GM18907 (cell line): ENCODE data around the gene TMEFF2.

Experiments used
- ATAC-seq: cut with Tn5 transposase; IDR thresholded peaks from one replicate; pipeline ENCODE4 v1.9.1; 2021; ENCODE audit warnings: mild to moderate bottlenecking, moderate library complexity; ENCODE audit not compliant: unreplicated experiment

Gene TMEFF2

DNA sequence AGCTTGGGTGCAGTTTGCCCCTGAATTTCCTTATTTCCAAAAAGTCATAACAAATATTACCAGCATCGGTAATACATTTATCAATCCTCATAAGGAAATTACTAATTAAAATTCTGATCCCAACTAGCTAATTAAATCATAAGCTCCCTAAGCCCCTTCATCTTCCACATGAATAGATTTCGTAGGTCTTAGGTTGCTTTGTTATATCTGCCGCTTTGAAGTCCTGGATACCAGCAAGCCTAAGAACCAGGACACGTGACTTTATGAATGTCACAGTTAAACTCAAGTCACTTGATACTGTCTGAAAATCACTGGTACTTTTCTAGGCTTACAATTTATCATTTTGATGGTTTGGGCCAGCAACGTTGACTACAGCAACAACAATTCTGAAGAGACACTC lies 213.0 kb downstream of the TMEFF2 start:
- ATAC-seq, result no peak

DNA sequence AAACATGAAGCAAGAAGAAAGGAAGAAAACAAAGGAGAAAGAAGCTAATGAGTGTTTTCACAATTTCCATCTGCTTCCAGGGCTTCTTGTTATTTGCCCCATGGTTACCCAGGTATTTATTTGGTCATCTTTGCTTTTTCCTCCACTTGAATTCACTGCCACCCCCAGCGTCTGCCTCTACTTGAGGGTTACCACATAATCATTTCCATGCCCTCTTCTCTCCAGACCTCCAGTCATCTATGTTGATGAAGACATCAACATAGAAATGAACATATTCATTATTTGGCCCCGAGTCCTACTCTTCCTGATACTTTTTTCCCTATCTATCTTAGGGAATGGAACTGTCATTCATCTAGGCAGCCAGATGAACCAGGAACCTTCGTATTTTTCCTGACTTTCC lies 214.2 kb downstream of the TMEFF2 start:
- no peak for ATAC-seq

DNA sequence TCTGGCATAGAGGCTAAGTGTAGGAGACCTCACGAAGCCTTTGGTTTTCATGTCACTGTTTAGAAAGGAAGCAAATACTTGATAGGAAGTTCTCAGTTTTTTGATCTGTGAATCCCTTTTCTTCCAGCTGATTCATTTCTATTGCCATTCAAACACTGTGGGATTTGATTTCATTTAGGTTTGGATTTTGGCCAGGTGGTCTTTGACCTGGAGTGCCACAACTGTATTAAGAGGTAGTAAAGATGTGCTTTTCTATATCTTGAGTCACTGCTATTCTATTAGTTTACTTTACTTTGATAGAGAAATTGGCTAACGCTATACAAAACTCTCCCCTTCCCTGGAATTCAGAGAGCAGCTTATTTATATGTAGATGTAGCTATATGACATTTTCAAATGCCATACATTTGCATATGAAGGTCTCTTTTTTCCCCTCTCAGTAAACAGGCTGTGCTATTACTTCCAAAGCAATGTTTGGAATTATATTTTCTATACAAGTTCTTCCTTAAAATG lies 215.5 kb downstream of the TMEFF2 start:
- ATAC-seq, result no peak

DNA sequence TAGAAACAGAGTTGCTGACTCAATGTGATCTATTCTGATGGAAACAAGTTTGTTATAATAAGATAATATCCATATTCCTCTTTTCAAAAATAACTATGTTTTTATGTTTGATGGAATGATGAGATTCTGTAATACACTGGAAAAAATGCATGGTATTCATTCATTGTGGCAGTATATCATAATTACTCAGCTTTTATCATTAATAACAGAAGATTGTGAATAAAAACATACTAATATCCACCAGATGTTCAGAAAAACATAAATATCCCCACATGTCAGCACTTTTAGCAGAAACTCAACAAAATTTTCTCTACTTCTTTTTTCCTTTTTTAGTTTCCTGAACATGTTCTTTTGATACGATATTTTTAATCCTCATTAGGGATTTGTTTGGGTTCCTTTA lies 217.0 kb downstream of the TMEFF2 start:
- no peak for ATAC-seq

DNA sequence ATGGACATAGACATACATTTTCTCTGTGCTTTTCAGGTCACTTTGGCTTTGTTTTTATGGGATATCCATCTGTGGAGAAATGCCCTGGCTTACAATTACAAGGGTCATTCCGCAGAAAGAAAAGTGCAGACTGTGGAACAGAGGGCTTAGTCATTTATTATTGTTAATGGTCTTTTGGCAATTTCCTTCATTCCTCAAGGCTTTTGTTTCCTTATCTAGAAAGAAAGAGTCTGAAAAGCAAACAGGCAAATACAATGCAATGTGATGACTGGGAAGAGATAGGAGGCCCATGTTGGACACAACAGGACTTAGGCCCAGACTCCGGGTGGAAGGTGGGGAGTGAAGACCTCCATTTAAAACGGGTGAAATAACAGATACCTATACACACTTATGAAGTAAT lies 218.3 kb downstream of the TMEFF2 start:
- ATAC-seq, result no peak

DNA sequence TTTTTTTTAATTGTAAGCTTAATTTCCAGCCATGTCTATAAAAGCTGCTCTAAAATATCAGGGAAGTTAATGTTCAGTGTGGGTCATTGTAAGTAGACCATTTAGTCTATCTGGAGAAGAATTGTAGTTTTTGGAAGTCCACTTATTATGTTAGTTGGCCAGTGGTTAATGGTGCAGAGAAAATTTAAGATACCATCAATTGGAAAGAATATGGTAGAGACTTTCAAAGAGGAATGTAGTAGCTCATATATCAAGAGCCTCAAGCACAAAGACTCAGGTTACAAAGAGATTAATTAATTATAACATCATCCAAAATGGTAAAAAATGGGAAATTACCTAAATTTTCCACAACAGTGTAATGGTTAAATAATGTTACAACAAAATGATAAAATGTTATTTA lies 220.1 kb downstream of the TMEFF2 start:
- ATAC-seq, result no peak

DNA sequence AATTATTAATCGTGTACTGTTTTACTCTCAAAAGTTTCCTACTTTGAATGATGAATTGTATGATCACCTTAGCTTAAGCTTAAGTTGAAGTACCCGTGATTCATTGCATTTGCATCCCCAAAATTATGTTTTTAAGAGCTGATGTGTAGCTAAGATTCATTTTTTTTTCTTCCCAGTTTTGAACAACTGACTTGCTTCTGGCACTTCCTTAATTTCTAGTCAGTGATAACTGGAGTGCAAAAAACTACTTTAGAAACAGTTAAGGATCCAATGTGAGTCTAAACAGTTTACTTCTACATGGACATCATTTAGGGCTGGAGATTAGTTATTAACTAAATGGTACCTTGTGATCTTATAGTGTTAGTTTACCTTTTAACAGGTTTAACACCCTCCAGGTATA lies 223.9 kb downstream of the TMEFF2 start:
- ATAC-seq, result no peak

DNA sequence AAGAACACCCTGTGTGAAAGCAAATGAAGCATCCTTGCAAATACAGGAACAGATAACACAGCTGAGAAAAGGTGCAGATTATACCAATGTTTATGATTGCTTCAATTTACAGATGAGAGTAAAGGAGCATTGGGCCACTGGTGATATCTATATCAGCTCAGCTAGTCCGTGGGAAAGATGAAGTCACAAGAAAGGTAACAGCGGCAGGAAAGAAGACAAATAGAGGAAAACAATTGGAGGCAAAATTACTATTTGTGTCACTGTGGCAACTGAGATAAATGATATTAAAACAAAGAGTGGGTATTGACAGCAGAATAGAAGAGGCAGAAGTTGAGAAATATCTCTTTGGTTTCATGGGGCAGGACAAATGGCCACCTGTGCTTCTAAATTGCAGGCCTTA lies 226.6 kb downstream of the TMEFF2 start:
- no peak for ATAC-seq

DNA sequence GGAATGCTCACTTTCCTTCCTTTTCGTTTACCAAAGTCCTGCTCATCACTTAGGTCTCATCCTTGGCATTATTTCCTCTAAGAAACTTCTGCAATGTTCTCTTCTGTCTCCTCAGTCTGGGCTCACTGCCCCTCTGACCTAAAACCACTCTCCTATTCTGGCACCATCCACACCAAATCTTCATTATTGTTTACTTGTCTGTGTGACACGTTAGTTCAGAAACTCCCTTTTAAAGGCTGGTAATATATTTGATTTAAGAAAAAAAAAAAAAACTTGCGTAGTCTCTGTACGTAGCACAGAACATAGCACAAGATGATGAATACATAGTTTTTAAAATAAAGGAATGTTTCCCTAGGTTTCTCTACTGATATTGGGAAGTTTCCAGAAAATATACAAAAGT lies 229.0 kb downstream of the TMEFF2 start:
- ATAC-seq, result no peak

DNA sequence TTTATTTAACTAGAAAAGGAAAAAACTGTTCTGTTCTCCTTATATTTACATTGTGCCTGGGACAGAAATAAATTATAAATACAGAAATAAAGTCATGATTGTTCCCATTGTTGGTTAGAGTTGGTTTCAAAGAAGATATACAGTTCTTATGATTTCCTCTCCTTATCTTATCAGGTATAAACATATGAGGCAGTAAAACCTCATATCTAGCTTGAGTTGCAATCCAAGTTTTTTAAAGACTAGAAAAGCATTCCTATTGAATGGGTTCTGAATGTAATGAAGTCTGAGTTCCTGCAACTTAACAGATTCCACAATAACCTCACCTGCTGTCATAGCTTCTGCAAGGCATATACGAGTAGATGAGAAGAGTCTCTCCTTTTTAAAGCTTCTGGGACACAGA lies 233.2 kb downstream of the TMEFF2 start:
- ATAC-seq, result no peak

DNA sequence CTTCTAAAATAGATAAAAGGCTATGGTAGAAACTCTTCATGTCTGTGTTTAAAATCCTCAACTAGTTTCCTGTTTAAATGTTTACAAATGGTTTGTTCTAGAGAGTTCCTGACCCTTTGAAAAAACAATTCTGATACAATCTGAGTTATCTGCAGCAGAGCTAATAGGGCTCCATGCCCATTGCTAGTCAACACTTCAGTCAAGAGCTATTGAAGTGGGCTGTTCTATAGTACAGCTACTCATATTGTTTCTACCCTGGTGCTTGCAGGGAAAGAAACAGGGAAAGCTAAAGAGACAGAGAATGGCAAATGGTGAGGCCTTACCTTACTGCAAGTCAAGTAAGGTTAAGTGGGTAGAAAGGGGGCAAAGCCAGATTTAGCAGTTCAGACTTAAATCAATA lies 235.5 kb downstream of the TMEFF2 start:
- ATAC-seq, result no peak

DNA sequence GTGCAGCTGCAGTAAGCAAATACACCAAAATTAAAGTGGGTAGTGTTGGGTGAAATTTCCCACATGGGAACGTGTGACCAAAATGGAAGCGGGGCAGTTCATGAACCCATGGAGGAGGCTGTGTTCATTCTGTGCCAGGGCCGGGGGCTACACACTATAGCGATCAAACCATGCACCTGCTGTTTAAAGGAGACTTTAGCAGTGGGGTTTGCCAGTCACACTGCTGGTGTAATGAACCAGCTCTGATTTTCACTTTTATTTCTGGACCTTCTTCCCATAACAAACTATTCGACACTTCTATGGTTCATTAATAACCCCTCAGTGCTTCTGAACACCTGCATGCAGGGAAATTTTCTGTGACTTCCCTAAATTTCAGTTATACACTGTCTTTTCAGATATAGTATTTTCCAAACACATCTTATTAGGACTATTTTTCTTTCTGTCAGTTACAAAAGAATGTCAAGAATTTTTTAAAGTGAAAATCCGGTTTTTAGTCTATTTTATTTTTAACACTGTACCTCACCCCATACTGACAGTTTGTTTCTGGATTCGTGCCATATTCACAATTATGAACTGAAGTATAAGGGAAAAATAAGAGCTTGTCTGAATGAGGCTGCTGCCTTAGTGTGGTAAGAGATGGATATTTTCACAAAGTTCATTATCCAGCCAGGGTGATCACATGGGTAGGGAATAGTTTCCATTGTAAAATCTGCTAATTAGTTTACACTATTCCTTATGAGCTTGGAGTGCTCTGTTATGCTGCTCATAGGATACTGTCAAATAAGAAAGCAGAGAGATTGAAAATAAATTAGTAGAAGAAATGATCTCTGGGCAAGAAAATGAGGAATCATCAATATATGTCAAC lies 236.5 kb downstream of the TMEFF2 start:
- no peak for ATAC-seq

DNA sequence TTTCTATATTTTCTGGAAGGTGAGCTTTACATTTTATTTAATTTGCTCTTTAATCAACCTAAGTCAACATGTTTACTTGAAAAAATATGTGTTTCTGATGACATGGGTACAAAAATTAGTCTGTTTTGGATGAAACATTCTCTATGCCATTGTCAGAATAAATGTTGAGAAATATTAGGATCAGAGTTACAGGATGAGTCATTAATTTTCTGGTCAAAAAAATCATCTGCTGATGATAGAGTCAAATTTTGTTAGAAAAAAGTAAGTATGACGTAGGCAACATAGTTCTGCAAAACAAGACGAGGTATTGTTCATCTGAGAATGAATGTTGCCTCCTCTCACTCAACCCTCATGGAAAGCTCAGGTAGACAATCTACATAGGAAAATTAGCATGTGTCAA lies 240.3 kb downstream of the TMEFF2 start:
- no peak for ATAC-seq

DNA sequence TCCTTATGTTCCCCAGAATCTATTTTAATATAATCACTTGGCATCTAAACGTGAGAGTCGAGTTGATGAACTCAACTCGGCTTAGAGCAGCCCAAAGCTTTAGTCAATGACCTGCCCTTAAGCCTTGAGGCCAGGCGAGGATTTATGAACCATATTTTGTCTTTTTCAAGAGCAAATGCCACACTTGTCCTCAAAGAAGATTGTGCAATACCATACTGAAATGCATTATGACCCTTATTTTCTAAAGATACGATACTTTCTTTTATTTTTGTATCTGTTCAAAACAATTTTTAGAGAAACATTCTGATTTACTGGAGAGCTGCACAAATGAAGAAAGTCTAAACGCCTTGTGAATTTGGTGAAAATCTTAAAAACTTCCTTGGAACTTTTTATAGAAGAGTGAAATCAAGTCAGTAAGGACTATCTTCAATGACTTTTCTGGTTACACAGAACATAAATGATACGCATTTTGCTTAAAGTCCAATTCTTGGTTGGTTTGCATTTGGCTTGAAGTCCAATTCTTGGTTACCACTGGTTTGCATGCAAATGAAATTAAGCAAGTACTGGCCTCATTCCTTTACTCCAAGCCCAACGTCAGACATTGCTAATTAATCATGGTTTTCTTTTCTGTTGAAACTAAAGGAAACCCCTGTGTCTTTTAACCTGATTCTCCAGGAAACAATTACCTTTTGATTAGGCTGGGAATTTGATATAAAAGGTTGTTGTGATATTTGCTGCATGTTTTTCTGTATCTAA lies 242.0 kb downstream of the TMEFF2 start:
- no peak for ATAC-seq

DNA sequence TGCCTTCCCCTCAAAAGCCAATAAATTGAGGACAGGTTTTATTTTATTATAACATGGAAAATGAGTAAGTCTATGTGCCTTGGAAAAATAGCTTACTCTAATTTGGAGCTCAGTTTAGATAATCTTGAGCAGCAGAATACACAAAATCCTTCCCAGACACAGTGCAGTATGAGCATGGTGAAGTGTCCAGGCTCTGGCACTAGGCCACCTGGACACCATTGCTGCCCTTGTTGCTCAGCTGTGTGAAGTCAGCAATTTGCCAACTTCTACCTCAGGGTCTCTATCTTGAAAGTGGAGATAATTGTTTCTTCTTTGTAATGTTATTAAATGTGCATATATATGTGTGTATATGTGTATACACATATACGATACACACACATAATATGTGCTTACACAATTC lies 242.9 kb downstream of the TMEFF2 start:
- no peak for ATAC-seq

DNA sequence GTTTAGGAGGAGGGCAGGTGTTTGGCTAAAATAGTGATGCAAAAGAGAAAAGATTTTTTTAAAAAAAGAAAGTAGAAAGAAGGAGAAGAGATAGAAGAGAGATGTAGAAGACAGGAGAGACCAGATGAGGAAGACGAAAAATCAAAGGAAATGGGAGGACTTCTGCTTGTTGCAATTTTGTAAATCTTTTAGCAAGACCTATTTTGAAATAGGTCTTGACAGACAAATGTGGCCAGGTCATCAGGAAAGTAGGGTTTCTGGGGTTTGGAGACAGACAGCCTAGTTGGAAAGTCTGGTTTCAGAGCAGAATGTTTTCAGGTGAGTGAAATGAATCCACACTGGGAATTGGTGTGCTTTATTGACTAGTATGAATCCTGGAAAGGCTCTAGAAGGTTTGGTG lies 243.4 kb downstream of the TMEFF2 start:
- ATAC-seq, result no peak

DNA sequence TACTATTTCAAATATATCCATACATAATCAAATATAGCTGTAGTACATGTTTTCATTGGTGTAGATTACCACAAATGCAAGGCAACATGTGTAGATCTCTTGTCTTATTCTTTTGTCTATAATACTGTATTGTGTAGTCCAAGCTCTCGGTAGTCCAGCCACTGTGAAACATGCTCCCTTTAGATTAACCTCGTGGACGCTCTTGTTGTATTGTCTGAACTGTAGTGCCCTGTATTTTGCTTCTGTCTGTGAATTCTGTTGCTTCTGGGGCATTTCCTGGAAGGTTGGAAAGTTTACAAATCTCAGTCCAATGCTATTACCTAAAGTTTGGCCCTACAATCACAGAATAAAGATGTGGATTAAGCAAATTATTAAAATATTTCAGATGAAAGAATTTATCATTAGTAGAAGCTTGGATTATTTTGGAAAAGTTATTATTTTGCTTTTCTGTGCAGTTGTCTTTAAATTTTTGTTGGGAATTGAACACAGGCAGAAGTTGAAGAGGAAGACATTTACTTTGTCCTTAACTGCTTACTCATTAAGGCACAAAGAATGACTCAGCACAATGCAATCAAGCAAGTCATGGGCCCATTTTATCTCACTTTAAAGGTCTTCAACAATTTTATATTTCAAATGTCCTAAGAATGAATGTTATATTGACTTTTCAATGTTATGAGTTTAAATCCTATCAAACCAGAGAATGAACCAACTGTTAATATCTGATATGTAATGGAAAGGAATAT lies 244.4 kb downstream of the TMEFF2 start:
- no peak for ATAC-seq

DNA sequence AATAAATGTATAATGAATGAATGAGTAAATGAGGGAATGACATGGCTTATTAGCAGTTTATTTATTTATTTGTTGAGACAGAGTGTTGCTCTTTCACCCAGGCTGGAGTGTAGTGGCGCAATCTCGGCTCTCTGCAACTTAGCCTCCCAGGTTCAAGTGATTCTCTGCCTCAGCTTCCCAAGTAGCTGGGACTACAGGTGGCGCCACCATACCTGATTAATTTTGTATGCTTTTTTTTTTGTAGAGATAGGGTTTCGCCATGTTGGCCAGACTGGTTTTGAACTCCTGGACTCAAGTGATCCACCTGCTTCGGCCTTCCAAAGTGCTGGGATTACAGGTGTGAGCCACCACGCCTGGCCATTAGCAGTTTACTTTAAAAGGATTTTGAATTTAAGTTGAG lies 247.5 kb downstream of the TMEFF2 start:
- ATAC-seq, result no peak

DNA sequence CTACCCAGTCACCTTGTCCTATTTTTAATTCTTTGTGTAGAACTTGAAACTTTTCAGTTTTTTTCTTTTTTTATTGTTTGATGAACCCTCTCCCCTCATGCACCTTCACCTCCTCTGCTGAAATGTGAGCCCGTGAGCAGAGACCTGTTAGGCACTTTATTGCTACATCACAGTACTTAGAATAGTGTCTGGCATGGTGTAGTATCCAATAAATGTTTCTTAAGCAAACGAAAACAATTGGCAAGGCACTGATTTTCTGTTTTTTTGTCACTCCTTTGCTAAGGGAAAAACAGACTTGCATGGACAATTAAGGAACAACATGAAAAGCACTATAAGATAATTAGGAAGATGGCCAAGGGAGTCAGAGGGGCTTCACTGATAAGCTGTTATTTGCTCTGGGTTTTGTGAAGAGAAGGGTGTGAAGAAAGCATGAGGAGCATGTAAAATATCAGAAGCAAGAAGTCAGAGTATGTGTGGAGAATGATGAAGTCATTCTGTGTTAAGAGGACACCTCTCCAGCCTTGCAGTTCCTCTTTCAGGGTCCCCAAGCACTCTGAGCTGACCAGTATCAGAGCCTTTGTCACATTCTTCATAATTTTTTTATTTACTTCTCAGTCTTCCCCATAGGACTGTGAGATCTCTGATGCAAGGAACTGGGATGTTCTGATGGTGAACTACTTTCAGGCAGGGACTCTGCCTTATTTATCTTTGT lies 248.1 kb downstream of the TMEFF2 start:
- ATAC-seq, result no peak

DNA sequence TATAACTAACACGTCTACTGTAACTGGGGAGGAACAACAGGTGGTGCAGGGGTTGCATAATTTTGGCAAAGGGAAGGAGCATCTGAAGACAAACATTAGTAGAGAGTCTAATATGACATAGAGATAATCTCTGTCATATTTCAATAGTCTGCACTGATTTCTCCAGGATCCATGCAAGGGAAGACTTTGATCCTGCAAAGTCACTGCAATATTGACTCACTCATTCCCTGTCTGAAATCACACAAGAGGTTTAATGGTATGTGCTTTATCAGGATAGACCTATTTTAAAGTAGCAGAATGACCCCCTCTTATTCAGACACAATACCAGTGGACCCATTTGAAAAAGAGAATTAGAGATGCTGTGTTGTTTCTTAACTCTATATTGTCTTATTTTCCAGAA lies 249.1 kb downstream of the TMEFF2 start:
- ATAC-seq, result no peak

DNA sequence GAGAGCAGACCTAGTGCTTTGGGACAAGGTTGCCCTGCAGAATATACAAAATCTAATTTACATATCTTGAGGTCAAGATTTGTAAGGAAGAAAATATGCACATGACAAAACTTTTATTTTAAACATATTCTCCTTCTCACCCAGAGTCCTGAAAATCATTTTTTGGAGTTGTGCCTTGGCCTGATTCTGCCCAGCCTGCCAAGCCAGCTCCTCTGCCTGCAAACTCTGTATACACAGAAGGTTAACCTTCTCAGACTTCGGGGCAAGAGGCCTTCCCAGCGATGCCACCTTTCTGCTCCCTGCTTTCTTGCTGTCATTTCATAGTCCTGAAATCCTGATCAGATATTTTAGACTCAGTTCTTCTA lies 252.0 kb downstream of the TMEFF2 start:
- ATAC-seq, result no peak
